ENCODE measurements around the gene ZCRB1.

ZCRB1 gene, protein sequence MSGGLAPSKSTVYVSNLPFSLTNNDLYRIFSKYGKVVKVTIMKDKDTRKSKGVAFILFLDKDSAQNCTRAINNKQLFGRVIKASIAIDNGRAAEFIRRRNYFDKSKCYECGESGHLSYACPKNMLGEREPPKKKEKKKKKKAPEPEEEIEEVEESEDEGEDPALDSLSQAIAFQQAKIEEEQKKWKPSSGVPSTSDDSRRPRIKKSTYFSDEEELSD

GRCh38 chr12:42325653-42326474 is at the start of gene ZCRB1, which contains the start of gene PPHLN1:
ZCRB1 (minus strand) TSS chr12:42326094; CDS start chr12:42324102, 1,992 bp downstream.
PPHLN1 (plus strand) TSS chr12:42326167; CDS start chr12:42335903, 9,736 bp downstream.
- TF ChIP-seq CTCF (IDR thresholded peaks at IDR 0.05; ENCODE audit: extremely low read depth, insufficient read depth, missing control alignments): no peak
- DNase-seq (ENCODE audit: low spot score): peak; percentile 82
- in situ Hi-C loops (cut with MboI; ENCODE audit: low pct_unique_long_range_greater_than_20kb, low sequenced_read_pairs, unreplicated experiment): loop anchor here (25.0 kb wide), 1 partner anchor 189 kb away; the partner anchor contains the start of gene GXYLT1

- in situ Hi-C loops (cut with MboI; ENCODE audit: low pct_unique_long_range_greater_than_20kb, low sequenced_read_pairs, unreplicated experiment): no loop called here
- DNase-seq (ENCODE audit: low spot score): no peak
- TF ChIP-seq CTCF (IDR thresholded peaks at IDR 0.05; ENCODE audit: extremely low read depth, insufficient read depth, missing control alignments): no peak
These were observed 47.8 kb upstream of the ZCRB1 start for GRCh38 chr12:42373669-42374068.

GRCh38 chr12:42372154-42372791 is 46.4 kb upstream of the ZCRB1 start:
- in situ Hi-C loops (cut with MboI; ENCODE audit: low pct_unique_long_range_greater_than_20kb, low sequenced_read_pairs, unreplicated experiment): no loop called here
- peak; percentile 71 for TF ChIP-seq CTCF (IDR thresholded peaks at IDR 0.05; ENCODE audit: extremely low read depth, insufficient read depth, missing control alignments)
- peak; percentile 38 for DNase-seq (ENCODE audit: low spot score)

GRCh38 chr12:42370013-42370412 is 44.1 kb upstream of the ZCRB1 start:
- in situ Hi-C loops (cut with MboI; ENCODE audit: low pct_unique_long_range_greater_than_20kb, low sequenced_read_pairs, unreplicated experiment): no loop called here
- TF ChIP-seq CTCF (IDR thresholded peaks at IDR 0.05; ENCODE audit: extremely low read depth, insufficient read depth, missing control alignments): no peak
- no peak for DNase-seq (ENCODE audit: low spot score)

DNA sequence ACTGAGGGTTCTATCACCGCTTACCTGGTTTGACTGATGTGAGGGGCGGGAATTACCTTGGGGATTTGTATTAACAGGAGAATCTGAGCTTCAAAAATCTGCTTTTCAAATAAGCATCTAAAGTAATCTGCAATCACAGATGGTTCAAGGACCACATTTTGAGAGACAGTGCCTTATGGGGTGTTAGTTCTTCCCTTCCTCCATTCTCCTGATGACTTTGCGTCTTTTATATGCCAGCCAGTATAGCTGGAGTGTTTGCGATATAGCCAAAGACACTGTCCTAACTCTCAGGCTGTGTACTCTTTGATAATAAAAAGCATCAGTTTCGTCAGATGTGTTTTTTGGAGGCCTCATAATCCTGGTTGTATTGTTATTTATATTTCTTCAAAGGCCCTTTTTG is 39.6 kb upstream of the ZCRB1 start:
- in situ Hi-C loops (cut with MboI; ENCODE audit: low pct_unique_long_range_greater_than_20kb, low sequenced_read_pairs, unreplicated experiment): no loop called here
- DNase-seq (ENCODE audit: low spot score): no peak
- TF ChIP-seq CTCF (IDR thresholded peaks at IDR 0.05; ENCODE audit: extremely low read depth, insufficient read depth, missing control alignments): no peak

GRCh38 chr12:42364692-42365091 is 38.8 kb upstream of the ZCRB1 start:
- in situ Hi-C loops (cut with MboI; ENCODE audit: low pct_unique_long_range_greater_than_20kb, low sequenced_read_pairs, unreplicated experiment): no loop called here
- DNase-seq (ENCODE audit: low spot score): no peak
- TF ChIP-seq CTCF (IDR thresholded peaks at IDR 0.05; ENCODE audit: extremely low read depth, insufficient read depth, missing control alignments): no peak

Data from GM13977 (cell line).